ENCODE data around the gene IFITM10.

DNA sequence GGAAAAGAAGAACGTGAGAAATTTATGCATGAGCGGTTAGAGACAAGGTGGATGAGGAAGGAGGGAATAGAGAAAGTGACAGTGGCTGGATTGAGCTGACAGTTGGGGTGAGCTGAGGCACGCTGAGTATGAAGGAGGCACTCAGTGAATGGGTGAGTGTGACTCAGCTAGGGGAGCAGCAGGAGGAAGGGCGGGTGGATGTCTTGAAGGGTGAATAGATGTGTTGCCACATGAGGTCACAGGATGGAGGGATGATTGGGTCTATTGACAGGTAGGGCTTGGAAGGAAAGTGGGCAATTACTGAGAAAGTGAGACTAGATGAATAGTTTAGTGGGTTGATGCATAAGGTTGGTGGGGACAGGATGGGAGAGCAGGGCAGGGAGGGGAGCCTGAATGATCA lies 8.0 kb downstream of the IFITM10 start:
- TF ChIP-seq POLR2A (IDR thresholded peaks at IDR 0.05; ENCODE audit: low read length), result no peak
- TF ChIP-seq GATA1 (IDR thresholded peaks at IDR 0.05; ENCODE audit: low read depth, low read length), result no peak
